GM23338 (cell line): ENCODE measurements around the gene CIITA.

ENCODE experiments used
- CREB1 ChIP-seq: fragments of 250-450 bp; sonication (Bioruptor Pico); IDR thresholded peaks from 2 replicates; pipeline ENCODE4 v1.5.0; 2020; ENCODE audit warnings: low read depth, mild to moderate bottlenecking, moderate library complexity
- CTCF ChIP-seq, 2 experiments: fragments of 200-600 bp in 1 of 2; sonication (generic) in 1 of 2; conservative IDR thresholded peaks; 2 replicates each; pipeline versions ENCODE4 v1.5.1 to v1.6.1; 2016 to 2017; ENCODE audit warnings: antibody characterized with exemption in 2 of 2, low read depth in 2 of 2, mild to moderate bottlenecking in 2 of 2, moderate library complexity in 1 of 2
- ETS1 ChIP-seq: IDR thresholded peaks from 2 replicates; pipeline ENCODE4 v1.6.1; 2016; ENCODE audit warnings: antibody characterized with exemption
- EZH2 ChIP-seq: fragments of 200-600 bp; sonication (generic); IDR thresholded peaks from one replicate; pipeline ENCODE4 v1.8.0; 2017; ENCODE audit warnings: antibody characterized with exemption, mild to moderate bottlenecking, low read depth; ENCODE audit not compliant: unreplicated experiment
- EZH2phosphoT487 ChIP-seq: fragments of 200-600 bp; sonication (generic); IDR thresholded peaks from one replicate; pipeline ENCODE4 v1.8.1; 2018; ENCODE audit warnings: antibody characterized with exemption; ENCODE audit not compliant: unreplicated experiment
- JUNB ChIP-seq: IDR thresholded peaks from one replicate; pipeline ENCODE4 v1.6.1; 2016; ENCODE audit warnings: antibody characterized with exemption; ENCODE audit not compliant: unreplicated experiment
- NANOG ChIP-seq: IDR thresholded peaks from 2 replicates; pipeline ENCODE4 v1.6.1; 2016; ENCODE audit warnings: antibody characterized with exemption, borderline replicate concordance
- POLR2AphosphoS5 ChIP-seq: IDR thresholded peaks from 2 replicates; pipeline ENCODE4 v1.6.1; 2016; ENCODE audit warnings: antibody characterized with exemption, low read depth
- REST ChIP-seq: IDR thresholded peaks from one replicate; pipeline ENCODE4 v1.6.1; 2018; ENCODE audit warnings: antibody characterized with exemption; ENCODE audit not compliant: unreplicated experiment
- STAT1 ChIP-seq: IDR thresholded peaks from one replicate; pipeline ENCODE4 v1.6.1; 2016; ENCODE audit warnings: antibody characterized with exemption; ENCODE audit not compliant: unreplicated experiment
- ZNF114 ChIP-seq: fragments of 250-450 bp; sonication (Bioruptor Pico); IDR thresholded peaks from 2 replicates; pipeline ENCODE4 v1.5.0; 2020; ENCODE audit warnings: mild to moderate bottlenecking, moderate library complexity
- ZNF331 ChIP-seq: fragments of 250-450 bp; sonication (Bioruptor Pico); IDR thresholded peaks from 2 replicates; pipeline ENCODE4 v1.5.0; 2020; ENCODE audit warnings: low read depth, mild to moderate bottlenecking, moderate library complexity
- ZNF462 ChIP-seq: fragments of 250-450 bp; sonication (Bioruptor Pico); IDR thresholded peaks from 2 replicates; pipeline ENCODE4 v1.5.0; 2020; ENCODE audit warnings: mild to moderate bottlenecking, moderate library complexity

- TF ChIP-seq POLR2AphosphoS5 (no peak), CTCF (conservative IDR thresholded peaks at IDR 0.05; ENCODE audit: low read depth in 2 of 2) (no peak), JUNB (no peak), EZH2phosphoT487 (no peak), REST (no peak), EZH2 (no peak), ZNF114 (CRISPR knock-in tag) (no peak), CREB1 (CRISPR knock-in tag) (no peak), NANOG (no peak), STAT1 (no peak), ETS1 (no peak), ZNF331 (CRISPR knock-in tag) (no peak), ZNF462 (CRISPR knock-in tag) (no peak)
These were observed 34.3 kb downstream of the CIITA start for GRCh38 chr16:10911267-10911666.
